ENCODE results near the gene PSMD12. TPM values are rescaled to one million over a fixed set of nuclear protein-coding genes. Genes with fewer than 3 reads are reported as not detected.

Gene PSMD12
- total and polyA plus RNA-seq, 2 experiments from 2014 or later = 16.6 to 44.1 TPM

GRCh38 chr17:67372751-67373150, 6.4 kb upstream of the PSMD12 start:
- Histone ChIP-seq H3K27ac (no peak overlapping the region), H3K27me3 (no peaks in the 10 kb centered on the region), H3K4me3 (no peak overlapping the region), H3K36me3 (no peaks in the 10 kb centered on the region), H3K4me1 (ENCODE audit: low read depth) (peaks cover 2% of the 10 kb centered on the region), H3K9me3 (ENCODE audit: low read depth) (no peaks in the 10 kb centered on the region)
- DNase-seq (ENCODE audit: low read depth in 1 of 2, low spot score in 1 of 2) = no peak
- TF ChIP-seq CTCF (IDR thresholded peaks at IDR 0.05; ENCODE audit: low read depth, low read length) = no peak

GRCh38 chr17:67369676-67370075, 3.3 kb upstream of the PSMD12 start:
- H3K9me3 ChIP-seq (ENCODE audit: low read depth) = no peaks in the 10 kb centered on the region
- peaks cover 8% of the 10 kb centered on the region for H3K4me1 ChIP-seq (ENCODE audit: low read depth)
- no peak overlapping the region for H3K27ac ChIP-seq
- H3K27me3 ChIP-seq = no peaks in the 10 kb centered on the region
- no peak for TF ChIP-seq CTCF (IDR thresholded peaks at IDR 0.05; ENCODE audit: low read depth, low read length)
- no peaks in the 10 kb centered on the region for H3K36me3 ChIP-seq
- H3K4me3 ChIP-seq = no peak overlapping the region
- DNase-seq (ENCODE audit: low read depth in 1 of 2, low spot score in 1 of 2) = no peak

GRCh38 chr17:67365738-67366192, 612 bp downstream of the PSMD12 start:
- H3K36me3 ChIP-seq = no peaks in the 10 kb centered on the region
- no peaks in the 10 kb centered on the region for H3K9me3 ChIP-seq (ENCODE audit: low read depth)
- peak overlapping the region; percentile 87 for H3K27ac ChIP-seq
- peak in 1 of 2 donors; percentile 69 for DNase-seq (ENCODE audit: low read depth in 1 of 2, low spot score in 1 of 2)
- H3K4me1 ChIP-seq (ENCODE audit: low read depth) = peaks cover 17% of the 10 kb centered on the region
- no peaks in the 10 kb centered on the region for H3K27me3 ChIP-seq
- no peak for TF ChIP-seq CTCF (IDR thresholded peaks at IDR 0.05; ENCODE audit: low read depth, low read length)
- H3K4me3 ChIP-seq = peak overlapping the region; percentile 95

GRCh38 chr17:67364847-67365737, 1.3 kb downstream of the PSMD12 start:
- no peak for TF ChIP-seq CTCF (IDR thresholded peaks at IDR 0.05; ENCODE audit: low read depth, low read length)

DNA sequence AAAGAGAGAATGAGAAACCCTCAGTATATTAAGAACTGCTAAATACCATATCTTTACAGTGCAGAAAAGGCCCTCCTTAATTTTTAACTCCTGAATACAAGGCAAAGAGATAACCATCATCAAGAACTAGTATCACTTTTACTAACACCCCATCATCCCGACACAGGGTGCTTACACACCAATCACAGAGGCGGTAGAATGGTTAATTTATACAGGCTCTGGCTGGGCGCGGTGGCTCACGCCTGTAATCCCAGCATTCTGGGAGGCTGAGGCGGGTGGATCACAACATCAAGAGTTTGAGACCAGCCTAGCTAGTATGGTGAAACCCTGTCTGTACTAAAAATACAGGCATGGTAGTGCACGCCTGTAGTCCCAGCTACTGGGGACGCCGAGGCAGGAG, 4.2 kb downstream of the PSMD12 start:
- H3K4me1 ChIP-seq (ENCODE audit: low read depth) = peaks cover 22% of the 10 kb centered on the region
- DNase-seq (ENCODE audit: low read depth in 1 of 2, low spot score in 1 of 2) = no peak

More at GRCh38 chr17:67364847-67365737, 1.3 kb downstream of the PSMD12 start:
- no peak for DNase-seq (ENCODE audit: low read depth in 1 of 2, low spot score in 1 of 2)
- Histone ChIP-seq H3K36me3 (no peaks in the 10 kb centered on the region), H3K27ac (peak overlapping the region; percentile 87), H3K9me3 (ENCODE audit: low read depth) (no peaks in the 10 kb centered on the region), H3K4me3 (peak overlapping the region; percentile 95), H3K27me3 (no peaks in the 10 kb centered on the region), H3K4me1 (ENCODE audit: low read depth) (peaks cover 17% of the 10 kb centered on the region)

More for the DNA sequence above, 4.2 kb downstream of the PSMD12 start:
- Histone ChIP-seq H3K4me3 (no peak overlapping the region), H3K27me3 (no peaks in the 10 kb centered on the region), H3K27ac (peak overlapping the region; percentile 29), H3K9me3 (ENCODE audit: low read depth) (no peaks in the 10 kb centered on the region), H3K36me3 (peaks cover 2% of the 10 kb centered on the region)
- no peak for TF ChIP-seq CTCF (IDR thresholded peaks at IDR 0.05; ENCODE audit: low read depth, low read length)

Measured in cardiac muscle cell (in vitro differentiated cells and primary cell).